HG03520 (cell line): ENCODE results near the gene ACTL6A.
A peak's percentile ranks its signal among the peaks of the same experiment; 100 is the strongest.

Experiments
- ATAC-seq: cut with Tn5 transposase; IDR thresholded peaks from one replicate; pipeline ENCODE4 v1.9.1; 2021; ENCODE audit warnings: mild to moderate bottlenecking, moderate library complexity; ENCODE audit not compliant: unreplicated experiment

ACTL6A gene

DNA sequence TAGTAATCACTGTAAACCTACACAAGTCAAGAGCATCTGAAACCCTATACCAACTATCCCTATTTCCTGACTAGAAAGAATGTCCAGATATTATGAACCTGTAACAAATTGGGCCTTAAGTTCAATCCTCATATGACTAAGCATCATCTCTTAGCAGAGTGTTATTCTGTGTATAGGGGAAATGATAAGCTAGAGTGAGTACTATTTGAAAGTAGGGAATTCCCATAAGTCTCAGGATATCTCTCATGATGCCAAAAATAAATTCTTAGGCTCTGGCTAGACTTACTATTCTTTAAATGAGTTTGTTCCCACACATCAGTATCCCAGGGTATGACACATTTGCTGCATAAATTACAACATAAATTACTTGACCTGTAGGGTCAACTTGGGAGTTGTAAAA lies 26.4 kb downstream of the ACTL6A start:
- no peak for ATAC-seq

DNA sequence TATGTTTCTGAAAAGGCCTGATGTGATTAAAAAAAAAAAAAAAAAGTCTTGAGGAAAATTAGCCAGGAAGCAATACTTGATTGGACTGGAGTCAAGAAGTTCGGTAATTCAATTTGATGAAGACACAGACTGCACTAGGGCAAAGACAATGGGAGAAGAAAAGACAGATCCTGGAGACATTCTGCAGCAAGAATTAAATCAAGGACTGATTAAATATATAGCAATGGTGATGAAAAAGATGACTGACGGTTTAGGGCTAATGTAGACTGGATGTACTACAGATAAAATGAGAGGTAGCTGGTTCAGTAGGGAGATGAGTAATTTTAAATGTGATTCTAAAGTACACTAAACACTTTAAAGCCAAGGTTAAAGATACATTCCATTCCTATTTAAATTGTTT lies 27.9 kb downstream of the ACTL6A start:
- ATAC-seq: no peak

DNA sequence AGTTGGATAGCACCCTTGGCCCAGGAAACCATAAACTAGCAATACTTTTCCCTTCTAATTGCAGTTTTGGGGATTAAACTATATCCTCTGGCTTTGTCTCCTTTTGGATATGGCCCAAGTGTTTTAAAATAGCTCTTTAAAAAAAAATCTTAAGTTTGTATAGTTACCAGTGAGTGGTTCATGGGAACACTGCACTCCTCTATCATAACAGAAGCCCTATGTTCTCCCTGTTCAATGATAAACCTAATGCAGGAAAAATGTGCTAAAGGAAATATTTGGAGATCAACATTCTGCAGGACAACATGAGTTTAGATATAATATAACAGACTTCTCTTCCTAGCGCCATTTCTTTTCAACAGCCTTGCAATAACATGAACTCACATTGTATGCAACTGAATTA lies 28.6 kb downstream of the ACTL6A start:
- no peak for ATAC-seq

DNA sequence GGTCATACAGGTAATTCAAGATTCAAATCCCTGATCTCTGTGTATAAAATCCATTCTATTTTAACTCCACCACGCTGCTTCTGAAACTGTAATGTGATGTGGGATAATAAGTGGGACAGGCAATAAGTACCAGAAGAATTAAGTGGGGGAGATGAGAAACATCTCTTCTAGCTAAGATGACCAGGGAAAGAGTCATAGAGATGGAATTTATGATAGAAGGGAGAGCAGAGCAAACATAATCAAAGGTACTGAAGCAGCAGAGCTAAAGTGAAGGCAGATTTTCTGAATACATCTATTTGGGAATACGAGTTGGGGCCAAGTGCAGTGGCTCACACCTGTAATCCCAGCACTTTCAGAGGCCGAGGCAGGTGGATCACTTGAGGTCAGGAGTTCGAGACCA lies 36.8 kb downstream of the ACTL6A start:
- no peak for ATAC-seq

GRCh38 chr3:179603321-179603720 lies 40.6 kb downstream of the ACTL6A start:
- no peak for ATAC-seq

DNA sequence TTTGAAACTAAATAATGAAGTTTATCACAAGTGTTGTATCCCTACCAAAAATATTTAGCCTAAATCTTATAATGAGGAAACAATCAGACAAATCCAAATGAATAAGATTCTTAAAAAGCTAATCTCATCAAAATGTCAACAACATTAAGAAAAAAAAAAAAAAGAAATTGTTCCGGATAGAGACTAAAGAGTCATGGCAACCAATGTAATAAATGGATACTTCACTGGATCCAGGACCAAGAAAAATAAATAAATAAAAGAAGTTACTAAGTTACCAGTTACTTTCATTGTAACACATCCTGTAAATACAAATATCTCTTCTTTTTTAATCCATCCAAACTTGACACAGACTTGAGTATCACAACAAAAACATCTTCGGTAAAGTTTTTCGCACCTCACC lies 41.1 kb downstream of the ACTL6A start:
- ATAC-seq: no peak

DNA sequence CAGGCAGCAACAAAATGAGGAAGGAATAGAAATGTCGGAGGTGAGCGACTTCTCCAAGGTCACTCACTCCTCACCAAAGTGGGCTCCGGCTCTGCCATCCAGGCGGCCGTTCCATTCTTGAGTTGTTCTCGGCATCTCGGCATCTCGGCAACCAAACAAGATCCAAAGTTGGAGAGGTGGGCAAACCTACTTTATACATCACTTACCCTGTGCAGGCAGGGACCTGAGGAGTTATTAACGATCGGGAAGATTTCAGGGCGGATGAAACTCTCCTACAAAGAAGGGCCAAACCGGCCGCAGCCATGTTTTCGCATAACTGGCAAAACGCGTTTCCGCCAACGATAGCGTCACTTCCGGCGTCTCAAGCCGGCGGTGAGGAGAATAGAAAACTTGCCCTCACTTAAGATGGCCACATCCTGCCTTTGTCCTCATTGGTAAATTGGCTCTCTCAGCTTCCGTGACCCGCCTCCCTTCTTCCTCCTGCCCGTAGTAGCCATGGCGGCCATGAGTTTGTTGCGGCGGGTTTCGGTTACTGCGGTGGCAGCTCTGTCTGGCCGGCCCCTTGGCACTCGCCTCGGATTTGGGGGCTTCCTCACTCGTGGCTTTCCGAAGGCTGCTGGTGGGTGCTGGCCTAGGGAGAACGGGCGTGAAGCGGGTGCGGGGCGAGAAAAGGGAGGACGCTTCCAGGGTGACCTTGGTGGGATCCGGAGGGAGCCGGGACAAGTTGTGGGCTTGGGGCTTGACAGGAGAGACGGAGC lies 41.8 kb downstream of the ACTL6A start, which contains the start of the genes MRPL47 and NDUFB5:
Gene MRPL47, minus strand, starts transcription at position 318 of the 758 bp plus-strand sequence. Its CDS starts 14 bp downstream, at position 304.
Gene NDUFB5, plus strand, starts transcription at position 474 of the 758 bp plus-strand sequence. Its CDS starts 22 bp downstream, at position 496.
- peak; percentile 95 for ATAC-seq

- no peak for ATAC-seq
Measured at GRCh38 chr3:179606534-179607085, 43.9 kb downstream of the ACTL6A start.

GRCh38 chr3:179608931-179609720 lies 46.4 kb downstream of the ACTL6A start:
- ATAC-seq: peak; percentile 57

GRCh38 chr3:179610066-179610465 lies 47.3 kb downstream of the ACTL6A start:
- ATAC-seq: no peak

DNA sequence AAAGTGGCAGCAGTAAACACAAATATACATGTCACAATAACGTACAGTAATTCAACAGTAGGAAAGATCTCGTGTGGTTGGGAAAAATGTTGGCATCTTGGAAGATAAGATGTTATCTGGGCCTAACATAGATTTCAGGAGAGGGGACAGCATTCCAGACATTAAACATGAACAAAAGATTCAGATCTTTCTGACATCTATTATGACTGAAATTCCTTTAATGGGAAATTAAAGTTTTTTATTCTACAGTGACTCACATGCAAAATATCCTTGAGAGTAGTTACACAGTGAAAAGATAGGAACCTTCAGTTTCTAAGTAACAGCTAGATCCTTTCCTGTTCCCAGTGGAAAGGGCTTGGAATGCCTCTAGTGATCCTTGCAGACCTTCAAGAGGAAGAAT lies 51.1 kb downstream of the ACTL6A start:
- no peak for ATAC-seq

DNA sequence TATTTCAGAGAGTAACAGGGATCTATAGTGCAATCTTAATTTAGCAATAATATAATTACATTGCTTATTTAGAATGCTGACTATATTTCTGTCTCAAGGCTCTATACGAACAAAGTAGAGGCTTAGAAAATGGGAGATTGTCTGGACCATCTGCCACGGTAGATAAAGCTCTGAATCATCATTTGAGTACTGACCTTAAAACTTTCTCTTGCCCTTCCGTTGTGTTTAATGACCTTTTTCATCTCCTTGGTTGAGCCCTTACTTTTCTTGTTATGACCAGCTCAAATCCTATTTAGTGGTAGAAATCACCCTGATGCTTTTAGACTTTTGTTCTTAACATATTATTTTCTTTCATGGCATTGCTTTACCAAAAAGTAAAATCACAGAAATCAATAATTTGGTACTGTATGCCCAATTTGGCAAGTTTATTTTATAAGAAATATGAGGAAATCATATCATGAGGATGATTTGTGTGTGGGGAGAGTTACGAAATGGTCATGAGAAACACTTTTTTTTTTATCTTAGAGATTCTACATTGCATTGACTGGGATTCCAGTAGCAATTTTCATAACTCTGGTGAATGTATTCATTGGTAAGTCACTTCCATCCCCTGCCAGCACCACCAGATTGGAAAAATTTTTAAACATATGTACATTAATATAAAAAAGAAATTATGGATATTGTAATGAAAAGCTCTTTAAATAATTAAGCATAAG lies 52.9 kb downstream of the ACTL6A start:
- no peak for ATAC-seq

DNA sequence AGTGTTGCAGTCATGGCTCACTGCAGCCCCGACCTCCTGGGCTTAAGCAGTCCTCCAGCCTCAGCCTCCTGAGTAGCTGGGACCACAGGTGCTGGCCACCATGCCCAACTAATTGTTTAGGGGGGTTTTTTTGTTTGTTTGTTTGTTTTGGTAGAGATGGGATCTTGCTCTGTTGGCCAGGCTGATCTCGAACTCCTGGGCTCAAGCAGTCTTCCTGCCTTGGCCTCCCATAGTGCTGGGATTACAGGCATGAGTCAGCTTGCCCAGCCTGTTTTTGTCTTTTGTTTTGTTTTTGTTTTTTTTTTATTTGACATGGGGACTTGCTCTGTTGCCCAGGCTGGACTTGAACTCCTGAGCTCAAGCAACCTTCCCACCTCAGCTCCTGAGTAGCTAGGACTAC lies 59.3 kb downstream of the ACTL6A start:
- ATAC-seq: no peak

- no peak for ATAC-seq
Measured at GRCh38 chr3:179624451-179624850, 61.7 kb downstream of the ACTL6A start.

GRCh38 chr3:179630753-179631451 lies 68.2 kb downstream of the ACTL6A start:
- ATAC-seq: no peak
